HCT116 (cell line): ENCODE data around the gene TLX3. TPM values are rescaled to one million over a fixed set of nuclear protein-coding genes. Genes with fewer than 3 reads are reported as not detected.

Source experiments
- ATAC-seq: fragments of 200-7000 bp; cut with Tn5 transposase; 2 replicates; pipeline ENCODE4 v1.9.1; 2020; ENCODE audit warnings: mild to moderate bottlenecking, moderate library complexity
- BruUV-seq: library from RNA; stranded (reverse); fragments of 400-500 nt; replicated peaks from 2 replicates; lab custom pipeline; 2021; lab: Mats Ljungman, UMichigan
- CTCF ChIA-PET: fragments of 300-600 bp; sonication (Branson Sonifier 250); formaldehyde crosslinking; loops from one replicate; lab custom pipeline; 2021; ENCODE audit warnings: antibody characterized with exemption; lab: Charles Lee
- POLR2A ChIA-PET: fragments of 300-600, 350-600 bp; sonication (Branson Sonifier 250); formaldehyde crosslinking; loops from one replicate; lab custom pipeline; 2021; ENCODE audit warnings: antibody characterized with exemption; lab: Charles Lee
- RAD21 ChIA-PET, 2 experiments: fragments of 300-600 bp; sonication (Branson Sonifier 250); formaldehyde crosslinking; loops; one replicate each; lab custom pipeline; 2023; ENCODE audit warnings: low total read pairs in 2 of 2; ENCODE audit not compliant: uncharacterized antibody in 2 of 2, unreplicated experiment in 2 of 2, low non-redundant PET in 1 of 2; lab: Charles Lee
- DNase-seq: peaks from one replicate; pipeline ENCODE4 v3.0.0-alpha.2; 2010; ENCODE audit warnings: low read depth, low spot score
- H2AFZ ChIP-seq: fragments of 200-600 bp; shearing (Covaris generic), sonication (generic); 2 replicates; pipeline ENCODE4 v1.6.1; 2017; ENCODE audit warnings: low read depth, mixed run types, mixed read lengths, antibody characterized with exemption, low read length; ENCODE audit not compliant: poor library complexity, severe bottlenecking
- H3K27ac ChIP-seq: 2 replicates; pipeline ENCODE4 v1.5.1; 2012; ENCODE audit warnings: low read depth, low read length
- H3K27me3 ChIP-seq: fragments of 200-600 bp; sonication (generic); 2 replicates; pipeline ENCODE4 v1.6.1; 2016; ENCODE audit warnings: mixed run types, low read length, mixed read lengths; ENCODE audit not compliant: insufficient read depth
- H3K36me3 ChIP-seq, 2 experiments: fragments of 200-500 bp in 1 of 2; fragments of 200-600 bp in 1 of 2; sonication (Bioruptor generic) in 1 of 2; sonication (generic) in 1 of 2; 2 replicates each; pipeline versions ENCODE4 v1.5.1 to v1.6.1; 2014 to 2016; ENCODE audit warnings: low read length in 2 of 2, inconsistent platforms in 1 of 2, mixed read lengths in 1 of 2, mixed run types in 1 of 2; ENCODE audit not compliant: insufficient read depth in 2 of 2, control insufficient read depth in 1 of 2
- H3K4me1 ChIP-seq, 2 experiments: fragments of 200-600 bp in 1 of 2; sonication (generic) in 1 of 2; 2 replicates each; pipeline versions ENCODE4 v1.5.1 to v1.6.1; 2012 to 2017; ENCODE audit warnings: low read length in 2 of 2, inconsistent platforms in 1 of 2, mild to moderate bottlenecking in 1 of 2, mixed read lengths in 1 of 2, mixed run types in 1 of 2, moderate library complexity in 1 of 2; ENCODE audit not compliant: insufficient read depth in 2 of 2, control insufficient read depth in 1 of 2
- H3K4me2 ChIP-seq: fragments of 200-600 bp; sonication (generic); 2 replicates; pipeline ENCODE4 v1.6.1; 2017; ENCODE audit warnings: mixed run types, low read length, mixed read lengths
- H3K4me3 ChIP-seq, 2 experiments: fragments of 200-600 bp in 1 of 2; sonication (generic) in 1 of 2; replicated peaks in 1 of 2; 2 replicates each; pipeline ENCODE4 v1.5.1; 2011 to 2016; ENCODE audit warnings: low read length in 2 of 2, control low read depth in 1 of 2, low read depth in 1 of 2, mild to moderate bottlenecking in 1 of 2, mixed read lengths in 1 of 2, mixed run types in 1 of 2
- H3K79me2 ChIP-seq: fragments of 200-600 bp; sonication (generic); 2 replicates; pipeline ENCODE4 v1.6.1; 2017; ENCODE audit warnings: mild to moderate bottlenecking, mixed run types, low read length, moderate library complexity, mixed read lengths; ENCODE audit not compliant: insufficient read depth
- H3K9ac ChIP-seq: fragments of 200-600 bp; sonication (generic); 2 replicates; pipeline ENCODE4 v1.6.1; 2016; ENCODE audit warnings: low read length, mixed read lengths
- H3K9me2 ChIP-seq: fragments of 200-600 bp; sonication (generic), shearing (Covaris generic); 2 replicates; pipeline ENCODE4 v1.6.1; 2017; ENCODE audit warnings: mixed run types, mild to moderate bottlenecking, moderate library complexity; ENCODE audit not compliant: insufficient read depth
- H3K9me3 ChIP-seq, 2 experiments: fragments of 200-500 bp in 1 of 2; fragments of 200-600 bp in 1 of 2; sonication (Bioruptor generic) in 1 of 2; sonication (generic) in 1 of 2; 2 replicates each; pipeline ENCODE4 v1.6.1; 2014 to 2017; ENCODE audit warnings: low read length in 2 of 2, mixed read lengths in 2 of 2, inconsistent platforms in 1 of 2, low read depth in 1 of 2, mild to moderate bottlenecking in 1 of 2, mixed run types in 1 of 2, moderate library complexity in 1 of 2; ENCODE audit not compliant: control insufficient read depth in 1 of 2, insufficient read depth in 1 of 2
- H4K20me1 ChIP-seq: fragments of 200-600 bp; sonication (generic), shearing (Covaris generic); 2 replicates; pipeline ENCODE4 v1.6.1; 2017; ENCODE audit warnings: mixed run types, mild to moderate bottlenecking, moderate library complexity; ENCODE audit not compliant: insufficient read depth
- CEBPB ChIP-seq: IDR thresholded peaks from 2 replicates; pipeline ENCODE4 v1.6.1; 2012; ENCODE audit warnings: low read depth
- JUND ChIP-seq: IDR thresholded peaks from 2 replicates; pipeline ENCODE4 v1.6.1; 2012
- SRF ChIP-seq: IDR thresholded peaks from 2 replicates; pipeline ENCODE4 v1.6.1; 2012; ENCODE audit warnings: low read depth
- TCF7L2 ChIP-seq: IDR thresholded peaks from 2 replicates; pipeline ENCODE4 v1.7.0; 2011; ENCODE audit warnings: borderline replicate concordance, inconsistent platforms; ENCODE audit not compliant: insufficient read depth, insufficient read length; ENCODE audit errors: extremely low read depth
- ZNF274 ChIP-seq: fragments of 200-500 bp; sonication (Bioruptor generic); IDR thresholded peaks from 2 replicates; pipeline ENCODE4 v1.6.1; 2014; ENCODE audit warnings: mild to moderate bottlenecking, low read depth, low read length, inconsistent platforms
- intact Hi-C: fragments of 100-400 bp; cut with micrococcal nuclease; formaldehyde crosslinking; loops from 2 replicates; pipeline ENCODE4 v1.10.0; 2022
- total RNA-seq: library from RNA; stranded (reverse); gene quantifications from one replicate; pipeline ENCODE4 v1.2.1, GENCODE V29; 2021; ENCODE audit not compliant: unreplicated experiment
- TF ChIP-seq, protein P1 (sequence below): IDR thresholded peaks from 2 replicates; pipeline ENCODE4 v1.6.1; 2012
- TF ChIP-seq, protein P2 (sequence below): IDR thresholded peaks from 2 replicates; pipeline ENCODE4 v1.6.1; 2012; ENCODE audit warnings: low read depth

TLX3 gene
- total RNA-seq, 1 experiment from 2014 or later: 4.6 TPM

DNA sequence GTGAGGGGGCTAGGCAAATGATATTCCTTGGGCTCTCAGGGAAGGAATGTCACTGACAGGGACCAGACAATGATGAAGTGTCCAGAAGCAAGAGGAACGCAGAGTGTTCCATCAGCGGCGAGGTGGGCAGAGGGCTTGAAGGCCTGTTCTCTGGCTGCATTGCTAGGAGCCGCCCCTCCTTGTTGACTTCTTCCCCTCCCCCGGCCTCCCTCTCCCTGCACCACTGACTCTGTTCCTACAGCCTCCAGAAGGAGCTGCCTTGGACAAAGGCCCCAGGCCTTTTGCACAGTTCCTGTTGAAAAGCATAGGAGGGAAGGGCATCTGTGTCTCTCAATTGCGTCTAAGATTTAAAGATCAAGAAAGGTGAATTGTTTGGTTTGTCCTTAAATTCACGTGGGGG, 12.4 kb downstream of the TLX3 start (continued):
- TF ChIP-seq SRF: no peak
- TF ChIP-seq, protein P1, sequence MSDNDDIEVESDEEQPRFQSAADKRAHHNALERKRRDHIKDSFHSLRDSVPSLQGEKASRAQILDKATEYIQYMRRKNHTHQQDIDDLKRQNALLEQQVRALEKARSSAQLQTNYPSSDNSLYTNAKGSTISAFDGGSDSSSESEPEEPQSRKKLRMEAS: no peak

DNA sequence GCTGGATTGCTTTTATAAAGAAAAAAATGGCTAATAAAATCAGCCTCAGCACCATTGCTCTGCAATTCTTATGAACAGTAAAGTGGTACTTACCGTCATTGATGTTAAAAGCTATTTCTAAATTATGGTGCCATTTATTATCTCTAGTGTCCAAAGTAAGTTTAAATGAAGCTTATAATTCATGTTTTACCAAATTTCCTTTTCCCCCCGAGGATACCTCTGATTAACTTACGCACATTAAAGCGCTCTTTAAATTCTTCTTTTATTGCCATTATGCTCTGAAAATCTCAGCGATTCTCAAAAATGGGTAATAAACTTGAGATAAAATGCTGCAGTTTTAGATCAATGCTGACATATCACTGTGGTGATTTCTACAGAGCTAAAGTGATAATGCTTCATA, 13.5 kb downstream of the TLX3 start:
- RAD21 ChIA-PET: no interaction called here
- POLR2A ChIA-PET: no interaction called here
- intact Hi-C loops: no loop called here
- no peak overlapping the region for H2AFZ ChIP-seq
- CTCF ChIA-PET: no interaction called here
- H3K4me3 ChIP-seq: no peak overlapping the region
- H3K79me2 ChIP-seq: no peaks in the 10 kb centered on the region
- H3K9me2 ChIP-seq: no peaks in the 10 kb centered on the region
- no peaks in the 10 kb centered on the region; the same call in 1 of the 2 replicates for H3K27me3 ChIP-seq
- TF ChIP-seq TCF7L2: no peak
- TF ChIP-seq, protein P2, sequence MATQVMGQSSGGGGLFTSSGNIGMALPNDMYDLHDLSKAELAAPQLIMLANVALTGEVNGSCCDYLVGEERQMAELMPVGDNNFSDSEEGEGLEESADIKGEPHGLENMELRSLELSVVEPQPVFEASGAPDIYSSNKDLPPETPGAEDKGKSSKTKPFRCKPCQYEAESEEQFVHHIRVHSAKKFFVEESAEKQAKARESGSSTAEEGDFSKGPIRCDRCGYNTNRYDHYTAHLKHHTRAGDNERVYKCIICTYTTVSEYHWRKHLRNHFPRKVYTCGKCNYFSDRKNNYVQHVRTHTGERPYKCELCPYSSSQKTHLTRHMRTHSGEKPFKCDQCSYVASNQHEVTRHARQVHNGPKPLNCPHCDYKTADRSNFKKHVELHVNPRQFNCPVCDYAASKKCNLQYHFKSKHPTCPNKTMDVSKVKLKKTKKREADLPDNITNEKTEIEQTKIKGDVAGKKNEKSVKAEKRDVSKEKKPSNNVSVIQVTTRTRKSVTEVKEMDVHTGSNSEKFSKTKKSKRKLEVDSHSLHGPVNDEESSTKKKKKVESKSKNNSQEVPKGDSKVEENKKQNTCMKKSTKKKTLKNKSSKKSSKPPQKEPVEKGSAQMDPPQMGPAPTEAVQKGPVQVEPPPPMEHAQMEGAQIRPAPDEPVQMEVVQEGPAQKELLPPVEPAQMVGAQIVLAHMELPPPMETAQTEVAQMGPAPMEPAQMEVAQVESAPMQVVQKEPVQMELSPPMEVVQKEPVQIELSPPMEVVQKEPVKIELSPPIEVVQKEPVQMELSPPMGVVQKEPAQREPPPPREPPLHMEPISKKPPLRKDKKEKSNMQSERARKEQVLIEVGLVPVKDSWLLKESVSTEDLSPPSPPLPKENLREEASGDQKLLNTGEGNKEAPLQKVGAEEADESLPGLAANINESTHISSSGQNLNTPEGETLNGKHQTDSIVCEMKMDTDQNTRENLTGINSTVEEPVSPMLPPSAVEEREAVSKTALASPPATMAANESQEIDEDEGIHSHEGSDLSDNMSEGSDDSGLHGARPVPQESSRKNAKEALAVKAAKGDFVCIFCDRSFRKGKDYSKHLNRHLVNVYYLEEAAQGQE: no peak
- TF ChIP-seq CEBPB: no peak
- no peak for TF ChIP-seq ZNF274
- TF ChIP-seq JUND: no peak
- H3K4me2 ChIP-seq: no peak overlapping the region
- no peaks in the 10 kb centered on the region for H4K20me1 ChIP-seq
- H3K4me1 ChIP-seq: no peaks in the 10 kb centered on the region
- DNase-seq (no peak), ATAC-seq (no peak)
- H3K27ac ChIP-seq: no peak overlapping the region
- H3K9ac ChIP-seq: no peak overlapping the region
- BruUV-seq: no TSS peak
- no peaks in the 10 kb centered on the region for H3K9me3 ChIP-seq
- H3K36me3 ChIP-seq: no peaks in the 10 kb centered on the region
